Measurements from ENCODE around the gene RAD51B. TPM values are rescaled to one million over a fixed set of nuclear protein-coding genes. Genes with fewer than 3 reads are reported as not detected.

RAD51B gene
- total RNA-seq, 1 experiment from 2014 or later: 14.2 TPM

GRCh38 chr14:67952786-67953185, 133.2 kb downstream of the RAD51B start (continued):
- no peak for TF ChIP-seq ATF2 (CRISPR knock-in tag; IDR thresholded peaks at IDR 0.05; ENCODE audit: borderline replicate concordance, low read depth)

DNA sequence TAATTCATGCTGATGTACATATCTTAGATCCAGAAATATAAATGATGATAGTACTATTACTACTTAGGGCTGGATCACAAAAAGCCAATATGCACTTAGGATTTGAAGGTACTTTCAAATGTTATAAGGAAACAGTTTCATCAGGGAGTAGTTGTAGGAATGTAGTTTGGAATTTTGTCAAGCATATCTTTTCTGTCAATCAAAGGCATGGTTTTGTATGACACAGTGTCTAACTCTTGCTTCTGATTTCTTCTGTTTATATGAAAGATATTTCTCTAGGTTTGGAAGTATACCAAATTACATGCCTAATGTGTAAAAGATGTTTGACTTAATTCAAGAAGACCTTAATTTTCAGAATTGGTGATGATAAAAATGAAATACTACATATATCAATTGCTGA, 135.7 kb downstream of the RAD51B start:
- H3K9me3 Mint-ChIP-seq: peaks cover 5% of the 10 kb centered on the region
- H3K27me3 Mint-ChIP-seq (ENCODE audit: low read depth): no peaks in the 10 kb centered on the region
- ChIA-PET POLR2A (no interaction called here), CTCF (no interaction called here)
- DNase-seq (ENCODE audit: low spot score) (no peak), ATAC-seq (no peak)
- no peak overlapping the region for H3K27ac Mint-ChIP-seq
- TF ChIP-seq E2F1 (CRISPR knock-in tag; IDR thresholded peaks at IDR 0.05) (no peak), RORB (CRISPR knock-in tag; IDR thresholded peaks at IDR 0.05) (no peak), TEAD1 (CRISPR knock-in tag; IDR thresholded peaks at IDR 0.05) (no peak), ZNF532 (CRISPR knock-in tag; IDR thresholded peaks at IDR 0.05; ENCODE audit: borderline replicate concordance) (no peak), PRDM15 (CRISPR knock-in tag; IDR thresholded peaks at IDR 0.05) (no peak), NR2C2 (CRISPR knock-in tag; IDR thresholded peaks at IDR 0.05) (no peak), ZNF396 (CRISPR knock-in tag; IDR thresholded peaks at IDR 0.05; ENCODE audit: borderline replicate concordance) (no peak), NFYB (CRISPR knock-in tag; conservative IDR thresholded peaks at IDR 0.05; ENCODE audit: low read depth) (no peak), ZNF416 (CRISPR knock-in tag; IDR thresholded peaks at IDR 0.05) (no peak), HMGA2 (CRISPR knock-in tag; IDR thresholded peaks at IDR 0.05) (no peak), HMGXB4 (CRISPR knock-in tag; IDR thresholded peaks at IDR 0.05) (no peak), EMX1 (CRISPR knock-in tag; IDR thresholded peaks at IDR 0.05) (no peak), ZNF423 (CRISPR knock-in tag; IDR thresholded peaks at IDR 0.05) (no peak), ZNF138 (CRISPR knock-in tag; conservative IDR thresholded peaks at IDR 0.05) (no peak), FOXK1 (CRISPR knock-in tag; IDR thresholded peaks at IDR 0.05) (no peak)
- TF ChIP-seq, protein P1, sequence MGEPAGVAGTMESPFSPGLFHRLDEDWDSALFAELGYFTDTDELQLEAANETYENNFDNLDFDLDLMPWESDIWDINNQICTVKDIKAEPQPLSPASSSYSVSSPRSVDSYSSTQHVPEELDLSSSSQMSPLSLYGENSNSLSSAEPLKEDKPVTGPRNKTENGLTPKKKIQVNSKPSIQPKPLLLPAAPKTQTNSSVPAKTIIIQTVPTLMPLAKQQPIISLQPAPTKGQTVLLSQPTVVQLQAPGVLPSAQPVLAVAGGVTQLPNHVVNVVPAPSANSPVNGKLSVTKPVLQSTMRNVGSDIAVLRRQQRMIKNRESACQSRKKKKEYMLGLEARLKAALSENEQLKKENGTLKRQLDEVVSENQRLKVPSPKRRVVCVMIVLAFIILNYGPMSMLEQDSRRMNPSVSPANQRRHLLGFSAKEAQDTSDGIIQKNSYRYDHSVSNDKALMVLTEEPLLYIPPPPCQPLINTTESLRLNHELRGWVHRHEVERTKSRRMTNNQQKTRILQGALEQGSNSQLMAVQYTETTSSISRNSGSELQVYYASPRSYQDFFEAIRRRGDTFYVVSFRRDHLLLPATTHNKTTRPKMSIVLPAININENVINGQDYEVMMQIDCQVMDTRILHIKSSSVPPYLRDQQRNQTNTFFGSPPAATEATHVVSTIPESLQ (CRISPR knock-in tag; IDR thresholded peaks at IDR 0.05): no peak
- peaks cover 6% of the 10 kb centered on the region; the same call in 1 of the 2 replicates for H3K36me3 Mint-ChIP-seq
- no peaks in the 10 kb centered on the region for H3K4me1 Mint-ChIP-seq
- H3K4me3 Mint-ChIP-seq: no peak overlapping the region
